Fibroblast of mammary gland (primary cell): ENCODE data around the gene SNX2.
"Not testable (repeated sequence)": the region's sequence is repeated elsewhere in the genome, so short reads cannot be mapped to it uniquely, and the experiment has no call there.

Experiments used
- DNase-seq: peaks from one replicate; pipeline ENCODE4 v3.0.0-alpha.2; 2010; ENCODE audit warnings: low read depth
- H3K4me3 ChIP-seq: 2 replicates; pipeline ENCODE4 v1.5.1; 2011; ENCODE audit warnings: low read depth, mild to moderate bottlenecking, low read length, moderate library complexity; ENCODE audit not compliant: control insufficient read depth
- CTCF ChIP-seq: conservative IDR thresholded peaks from 2 replicates; pipeline ENCODE4 v1.5.1; 2011; ENCODE audit warnings: low read depth, low read length, inconsistent platforms; ENCODE audit not compliant: control insufficient read depth, insufficient read depth

Gene SNX2

GRCh38 chr5:122756264-122756911 is 18.5 kb upstream of the SNX2 start:
- no peak for TF ChIP-seq CTCF
- H3K4me3 ChIP-seq, result no peak overlapping the region
- DNase-seq, result peak; percentile 81

GRCh38 chr5:122757285-122757684 is 17.6 kb upstream of the SNX2 start:
- no peak for DNase-seq
- H3K4me3 ChIP-seq, result no peak overlapping the region
- no peak for TF ChIP-seq CTCF

GRCh38 chr5:122759241-122760070 is 15.4 kb upstream of the SNX2 start:
- H3K4me3 ChIP-seq, result no peak overlapping the region
- no peak for TF ChIP-seq CTCF
- no peak for DNase-seq

- no peak overlapping the region for H3K4me3 ChIP-seq
- no peak for TF ChIP-seq CTCF
- no peak for DNase-seq
Measured at GRCh38 chr5:122760236-122760635, 14.6 kb upstream of the SNX2 start.

- no peak for TF ChIP-seq CTCF
- no peak overlapping the region for H3K4me3 ChIP-seq
- no peak for DNase-seq
Measured at GRCh38 chr5:122761115-122761514, 13.8 kb upstream of the SNX2 start.

- not testable (repeated sequence) for DNase-seq, H3K4me3 ChIP-seq
Measured at GRCh38 chr5:122761896-122762295, 13.0 kb upstream of the SNX2 start.

- H3K4me3 ChIP-seq, result no peak overlapping the region
- DNase-seq, result no peak
- no peak for TF ChIP-seq CTCF
Measured at GRCh38 chr5:122766130-122766529, 8.8 kb upstream of the SNX2 start.
